Body of pancreas (tissue), 4 donors: ENCODE data around the gene MARCHF3. TPM values are rescaled to one million over a fixed set of nuclear protein-coding genes. Genes with fewer than 3 reads are reported as not detected.
A peak's percentile ranks its signal among the peaks of the same experiment; 100 is the strongest.

Source experiments
- ATAC-seq: fragments of 150-250 bp; one replicate; pipeline ENCODE4 v1.9.1; 2016
- DNase-seq, 4 donors: peaks; one replicate each; pipeline ENCODE4 v3.0.0-alpha.2; 2019
- H3K27ac ChIP-seq, 4 donors: fragments of 200-600 bp; sonication (generic); 1 replicate in 3 of 4; 2 replicates in 1 of 4; pipeline versions ENCODE4 v1.5.1 to v1.6.1; 2016 to 2019; ENCODE audit warnings: mild to moderate bottlenecking in 1 of 4, mixed read lengths in 1 of 4, moderate library complexity in 1 of 4
- H3K27me3 ChIP-seq, 2 donors: fragments of 200-600 bp; sonication (generic); one replicate each; pipeline ENCODE4 v1.6.0; 2016; ENCODE audit warnings: mild to moderate bottlenecking in 1 of 2
- H3K36me3 ChIP-seq, 2 donors: fragments of 200-600 bp; sonication (generic); replicated peaks in 1 of 2; 2 replicates each; pipeline ENCODE4 v1.5.1; 2016; ENCODE audit warnings: low read depth in 2 of 2; ENCODE audit not compliant: insufficient read depth in 1 of 2
- H3K4me1 ChIP-seq: fragments of 200-600 bp; sonication (generic); one replicate; pipeline ENCODE4 v1.6.0; 2016
- H3K4me3 ChIP-seq, 2 donors: fragments of 200-600 bp; sonication (generic); 1 replicate in 1 of 2; 2 replicates in 1 of 2; pipeline ENCODE4 v1.5.1; 2016 to 2019
- H3K9me3 ChIP-seq, 3 donors: fragments of 200-600 bp; sonication (generic); 1 replicate in 2 of 3; 2 replicates in 1 of 3; pipeline ENCODE4 v1.5.1; 2016
- CTCF ChIP-seq, 7 experiments: fragments of 450-650 bp in 4 of 7; fragments of 200-600 bp in 3 of 7; sonication (generic) in 3 of 7; IDR thresholded peaks; one replicate each; pipeline ENCODE4 v1.5.1; 2016 to 2019; ENCODE audit warnings: antibody characterized with exemption in 7 of 7
- POLR2A ChIP-seq, 3 donors: fragments of 450-650 bp; IDR thresholded peaks; one replicate each; pipeline ENCODE4 v1.6.1; 2016; ENCODE audit warnings: antibody characterized with exemption in 3 of 3, mild to moderate bottlenecking in 2 of 3
- WGBS, 2 donors: methylation state at CpG; one replicate each; pipeline ENCODE4 v1.1.5; 2017; 5-methylcytosine and 5-hydroxymethylcytosine counted together
- intact Hi-C: fragments of 100-400 bp; cut with DNase I; formaldehyde crosslinking; loops from one replicate; pipeline ENCODE4 v1.15.1; 2023
- total RNA-seq, 2 donors: library from RNA; depleted of rRNA; stranded (reverse); fragments of >200 nt; gene quantifications; one replicate each; pipeline ENCODE4 v1.1.0, GENCODE V29; 2016

Gene MARCHF3
- total RNA-seq, 2 donors from 2014 or later, result 2.1 to 8.2 TPM

- peaks cover 7% of the 10 kb centered on the region for H3K4me1 ChIP-seq
- TF ChIP-seq CTCF (IDR thresholded peaks at IDR 0.05) (no peak), POLR2A (IDR thresholded peaks at IDR 0.05) (no peak)
- no peaks in the 10 kb centered on the region for H3K36me3 ChIP-seq
- no peak overlapping the region for H3K4me3 ChIP-seq
- no peaks in the 10 kb centered on the region for H3K27me3 ChIP-seq
- H3K9me3 ChIP-seq, result no peaks in the 10 kb centered on the region
- 50 to 64% methylated on average over 3 of the region's 3 CpGs for WGBS, 2 donors
- intact Hi-C loops, result no loop called here
- no peak overlapping the region for H3K27ac ChIP-seq
- ATAC-seq (no peak), DNase-seq (no peak)
These were observed 44.1 kb upstream of the MARCHF3 start for GRCh38 chr5:127074466-127074865.

DNA sequence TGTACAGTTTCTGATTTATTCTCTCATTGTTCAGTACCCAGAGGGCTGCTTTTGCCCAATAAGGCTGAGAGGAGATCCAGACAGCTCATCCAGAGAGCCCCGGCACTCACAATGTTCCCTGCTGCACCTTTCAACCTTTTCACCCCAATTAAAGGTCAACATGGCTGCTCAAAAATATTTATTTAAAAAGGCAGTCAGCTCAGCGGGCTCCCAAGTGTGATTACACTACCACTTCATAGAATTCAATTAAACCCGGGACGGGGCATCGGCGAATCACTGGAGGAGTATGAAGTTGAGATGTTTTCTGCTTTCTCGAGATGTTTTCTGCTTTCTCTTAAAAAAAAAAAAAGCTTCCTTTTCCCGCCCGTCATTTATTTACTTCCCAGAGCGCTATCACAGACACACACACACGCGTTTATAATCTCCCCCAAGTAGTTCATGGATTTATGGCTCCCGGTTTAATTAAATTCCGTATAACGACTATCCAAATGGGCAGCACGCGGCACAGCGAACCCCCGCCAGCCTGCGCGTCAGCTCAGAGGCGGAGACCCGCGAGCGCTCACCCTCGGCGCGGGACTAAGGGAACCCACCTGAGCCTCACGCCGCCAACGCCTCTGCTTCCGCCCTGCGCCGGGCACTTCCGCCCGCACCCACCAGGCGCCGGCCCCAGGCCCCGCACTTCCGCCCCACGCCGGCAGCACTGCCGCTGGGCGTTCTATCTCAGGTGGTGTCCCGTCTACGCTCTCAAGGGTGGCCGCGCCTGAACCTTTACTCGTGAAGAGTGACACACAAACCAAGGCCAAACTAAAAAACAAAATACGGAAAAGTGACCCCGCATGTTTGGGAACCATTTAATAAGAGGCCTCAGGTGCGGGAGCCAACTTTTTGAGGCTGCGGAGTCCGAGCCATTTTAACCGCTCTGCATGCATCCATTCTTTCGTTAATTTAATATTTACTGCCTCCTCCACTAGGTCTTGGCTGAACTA lies 42.8 kb upstream of the MARCHF3 start, which contains the start of gene C5orf63:
Gene C5orf63, minus strand, starts transcription at position 642 of the 986 bp plus-strand sequence. CDS start 14,507 bp downstream, outside the sequence.
- 11 to 16% methylated on average over 34 to 56 of the region's 56 CpGs for WGBS, 2 donors

DNA sequence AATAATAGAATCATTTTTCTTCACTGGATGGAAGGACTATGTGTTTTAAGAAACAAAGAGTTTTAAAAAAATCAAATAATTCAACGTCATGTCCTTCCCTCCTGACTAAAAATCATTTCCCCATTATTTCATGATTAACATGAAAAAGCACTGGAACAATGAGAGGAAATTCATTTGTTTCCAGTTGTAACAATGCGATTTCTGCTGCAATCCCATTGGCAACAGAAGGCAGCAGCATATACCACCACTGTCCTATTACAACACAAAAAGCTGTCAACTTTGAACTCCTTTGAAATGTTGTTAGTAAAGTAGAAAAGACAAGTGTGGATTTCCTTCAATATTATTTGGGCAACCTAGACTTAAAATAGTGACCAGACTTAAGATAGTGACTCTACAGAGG lies 39.9 kb upstream of the MARCHF3 start:
- peaks cover 7% of the 10 kb centered on the region for H3K4me1 ChIP-seq
- DNase-seq (no peak), ATAC-seq (no peak)
- TF ChIP-seq CTCF (IDR thresholded peaks at IDR 0.05) (no peak), POLR2A (IDR thresholded peaks at IDR 0.05) (no peak)
- no peaks in the 10 kb centered on the region for H3K27me3 ChIP-seq
- no peaks in the 10 kb centered on the region for H3K36me3 ChIP-seq
- intact Hi-C loops, result no loop called here
- H3K9me3 ChIP-seq, result no peaks in the 10 kb centered on the region
- H3K4me3 ChIP-seq, result no peak overlapping the region
- WGBS, 2 donors, result 90 to 91% methylated on average over 2 of the region's 2 CpGs
- H3K27ac ChIP-seq, result no peak overlapping the region

More for the DNA sequence above, 42.8 kb upstream of the MARCHF3 start, which contains the start of gene C5orf63:
- Histone ChIP-seq H3K9me3 (no peaks in the 10 kb centered on the region), H3K36me3 (no peaks in the 10 kb centered on the region), H3K4me1 (peaks cover 7% of the 10 kb centered on the region), H3K4me3 (peak within 1 kb of the TSS; percentile 33 to 44), H3K27me3 (no peaks in the 10 kb centered on the region), H3K27ac (peak within 1 kb of the TSS in 3 of 4 donors; percentile 53 to 64 (median 58))
- ATAC-seq (peak; percentile 94), DNase-seq (peak; percentile 64 to 70 (median 67))
- TF ChIP-seq CTCF (IDR thresholded peaks at IDR 0.05) (peak in 5 of 7 experiments; percentile 29 to 57 (median 52)), POLR2A (IDR thresholded peaks at IDR 0.05) (peak; percentile 13 to 58 (median 58))
- intact Hi-C loops, result no loop called here

GRCh38 chr5:127068493-127069214 lies 38.3 kb upstream of the MARCHF3 start:
- no peak overlapping the region for H3K4me3 ChIP-seq
- TF ChIP-seq POLR2A (IDR thresholded peaks at IDR 0.05), result no peak
- TF ChIP-seq CTCF (IDR thresholded peaks at IDR 0.05), result no peak
- H3K9me3 ChIP-seq, result no peaks in the 10 kb centered on the region
- 63 to 71% methylated on average over 2 of the region's 2 CpGs for WGBS, 2 donors
- intact Hi-C loops, result no loop called here
- H3K4me1 ChIP-seq, result peaks cover 7% of the 10 kb centered on the region
- no peak for ATAC-seq
- no peak for DNase-seq
- no peaks in the 10 kb centered on the region for H3K36me3 ChIP-seq
- H3K27me3 ChIP-seq, result no peaks in the 10 kb centered on the region
- no peak overlapping the region for H3K27ac ChIP-seq
